DOHH2 (cell line): ENCODE data around the gene EOGT.

ENCODE experiments used
- EZH2phosphoT487 ChIP-seq: fragments of 200-600 bp; sonication (generic); IDR thresholded peaks from 2 replicates; pipeline ENCODE4 v1.6.1; 2017; ENCODE audit warnings: borderline replicate concordance, mild to moderate bottlenecking, antibody characterized with exemption, low read length, moderate library complexity, mixed read lengths
- TF ChIP-seq, protein P1 (sequence below): fragments of 200-600 bp; sonication (generic); IDR thresholded peaks from one replicate; pipeline ENCODE4 v1.5.1; 2014; ENCODE audit warnings: antibody characterized with exemption, mild to moderate bottlenecking, low read depth, low read length; ENCODE audit not compliant: poor library complexity, severe bottlenecking

DNA sequence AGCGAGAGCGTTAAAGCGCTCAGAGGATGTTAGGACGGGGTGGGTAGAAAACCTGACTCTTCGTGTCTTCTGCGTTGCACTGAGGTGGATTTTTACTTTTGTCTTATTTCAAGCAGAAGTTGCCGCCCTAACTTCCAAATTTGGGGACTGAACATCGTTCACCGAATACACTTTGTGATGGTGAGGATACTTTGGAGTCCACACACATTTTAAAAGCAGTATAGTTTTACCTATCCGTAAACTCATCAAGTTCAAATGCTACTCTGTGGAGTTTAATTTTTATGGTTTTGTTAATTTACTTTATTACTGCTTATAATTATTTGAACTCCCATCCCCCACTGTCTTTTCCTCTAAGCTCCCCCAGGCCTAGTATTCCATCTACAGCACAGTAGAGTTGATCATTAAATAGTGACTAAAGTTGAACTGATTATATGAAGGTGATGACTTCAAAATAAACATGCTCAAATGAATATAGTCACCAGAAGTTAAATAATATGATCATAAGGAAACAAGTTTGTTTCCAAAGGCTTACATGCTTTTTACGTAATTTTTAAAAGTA lies 617 bp upstream of the EOGT start:
- TF ChIP-seq, protein P1, sequence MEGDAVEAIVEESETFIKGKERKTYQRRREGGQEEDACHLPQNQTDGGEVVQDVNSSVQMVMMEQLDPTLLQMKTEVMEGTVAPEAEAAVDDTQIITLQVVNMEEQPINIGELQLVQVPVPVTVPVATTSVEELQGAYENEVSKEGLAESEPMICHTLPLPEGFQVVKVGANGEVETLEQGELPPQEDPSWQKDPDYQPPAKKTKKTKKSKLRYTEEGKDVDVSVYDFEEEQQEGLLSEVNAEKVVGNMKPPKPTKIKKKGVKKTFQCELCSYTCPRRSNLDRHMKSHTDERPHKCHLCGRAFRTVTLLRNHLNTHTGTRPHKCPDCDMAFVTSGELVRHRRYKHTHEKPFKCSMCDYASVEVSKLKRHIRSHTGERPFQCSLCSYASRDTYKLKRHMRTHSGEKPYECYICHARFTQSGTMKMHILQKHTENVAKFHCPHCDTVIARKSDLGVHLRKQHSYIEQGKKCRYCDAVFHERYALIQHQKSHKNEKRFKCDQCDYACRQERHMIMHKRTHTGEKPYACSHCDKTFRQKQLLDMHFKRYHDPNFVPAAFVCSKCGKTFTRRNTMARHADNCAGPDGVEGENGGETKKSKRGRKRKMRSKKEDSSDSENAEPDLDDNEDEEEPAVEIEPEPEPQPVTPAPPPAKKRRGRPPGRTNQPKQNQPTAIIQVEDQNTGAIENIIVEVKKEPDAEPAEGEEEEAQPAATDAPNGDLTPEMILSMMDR: no peak
- no peak for TF ChIP-seq EZH2phosphoT487
